Spleen (tissue), 7 donors: Measurements from ENCODE around the gene NXPE3.

Source experiments
- CTCF ChIP-seq, 11 experiments: fragments of 200-600 bp in 7 of 11; fragments of 450-650 bp in 4 of 11; sonication (generic) in 4 of 11; IDR thresholded peaks in 8 of 11; conservative IDR thresholded peaks in 3 of 11; 1 replicate in 7 of 11; 2 replicates in 4 of 11; pipeline versions ENCODE4 v1.4.0 to v1.8.0; 2016 to 2021; ENCODE audit warnings: antibody characterized with exemption in 11 of 11, inconsistent platforms in 4 of 11, mild to moderate bottlenecking in 1 of 11
- POLR2AphosphoS5 ChIP-seq, 3 donors: sonication (generic); formaldehyde crosslinking; IDR thresholded peaks; one replicate each; pipeline ENCODE4 v1.5.1; 2017; ENCODE audit warnings: antibody characterized with exemption in 3 of 3
- donor health status: DM: no; HTN: no; CAD: no; lungs with moderate emphysema.
- donor health status: DM: no; HTN: no; CAD: no.
- donor health status: DM: no; HTN: no; CAD: no.

GRCh38 chr3:101780661-101781060 lies 1.6 kb downstream of the NXPE3 start:
- TF ChIP-seq CTCF (IDR thresholded peaks at IDR 0.05 in 8 of 11, conservative IDR thresholded peaks at IDR 0.05 in 3 of 11) (no peak), POLR2AphosphoS5 (IDR thresholded peaks at IDR 0.05) (no peak)
